Right lobe of liver (tissue), 6 donors: Measurements from ENCODE around the gene AGPS. TPM values are rescaled to one million over a fixed set of nuclear protein-coding genes. Genes with fewer than 3 reads are reported as not detected.

Source experiments
- ATAC-seq, 4 donors: fragments of 200-7000 bp; cut with Tn5 transposase; one replicate each; pipeline ENCODE4 v1.9.1; 2020; ENCODE audit warnings: mild to moderate bottlenecking in 4 of 4, moderate library complexity in 4 of 4
- DNase-seq, 3 donors: peaks; one replicate each; pipeline ENCODE4 v3.0.0-alpha.2; 2020
- H3K27ac ChIP-seq, 3 donors: fragments of 200-600 bp; one replicate each; pipeline ENCODE4 v1.8.0; 2022
- H3K27me3 ChIP-seq, 2 donors: fragments of 200-600 bp; one replicate each; pipeline ENCODE4 v1.8.0; 2022
- H3K36me3 ChIP-seq, 4 donors: fragments of 200-600 bp; sonication (generic) in 1 of 4; one replicate each; pipeline versions ENCODE4 v1.5.1 to v1.8.0; 2017 to 2022; ENCODE audit warnings: control low read depth in 1 of 4
- H3K4me1 ChIP-seq, 4 donors: fragments of 200-600 bp; sonication (generic) in 1 of 4; one replicate each; pipeline versions ENCODE4 v1.5.1 to v1.8.0; 2017 to 2022; ENCODE audit warnings: control low read depth in 1 of 4
- H3K4me3 ChIP-seq, 3 donors: fragments of 200-600 bp; one replicate each; pipeline ENCODE4 v1.8.0; 2022
- H3K9me3 ChIP-seq, 4 donors: fragments of 200-600 bp; sonication (generic) in 1 of 4; one replicate each; pipeline versions ENCODE4 v1.5.1 to v1.8.0; 2017 to 2022; ENCODE audit warnings: control low read depth in 1 of 4
- POLR2A ChIP-seq: fragments of 450-650 bp; IDR thresholded peaks from one replicate; pipeline ENCODE4 v1.6.1; 2017; ENCODE audit warnings: antibody characterized with exemption, mild to moderate bottlenecking
- WGBS: methylation state at CpG from one replicate; pipeline ENCODE4 v1.1.6; 2018; ENCODE audit warnings: low coverage, low lambda C conversion rate; ENCODE audit not compliant: insufficient coverage; ENCODE audit errors: missing lambda C conversion rate; 5-methylcytosine and 5-hydroxymethylcytosine counted together
- intact Hi-C, 2 donors: fragments of 100-400 bp; cut with DNase I; formaldehyde crosslinking; loops; one replicate each; pipeline versions ENCODE4 v1.11.2 to v1.14.1; 2022
- total RNA-seq, 6 experiments: library from RNA; depleted of rRNA in 2 of 6; stranded (reverse); fragments of >200 nt in 2 of 6; fragmentation: NEBNext Ultra II Directional in 3 of 6; extraction: Animal tissue kit (Norgen Biotek cat#: 25700) in 3 of 6; gene quantifications; one replicate each; pipeline versions ENCODE4 v1.1.0 to v1.2.4, GENCODE V29; 2016 to 2023
- TF ChIP-seq, protein P1 (sequence below), 4 donors: fragments of 200-600 bp in 3 of 4; fragments of 450-650 bp in 1 of 4; IDR thresholded peaks; one replicate each; pipeline versions ENCODE4 v1.5.1 to v1.8.0; 2016 to 2022; ENCODE audit warnings: antibody characterized with exemption in 4 of 4, mild to moderate bottlenecking in 2 of 4
- donor health status: DM: no; HTN: yes; CAD: no.
- donor health status: DM: no; HTN: no; CAD: no.
- donor health status: DM: no; HTN: no; CAD: no.
- donor health status: DM: no; HTN: yes; CAD: no.
- donor health status: DM: no; HTN: yes; CAD: no.

AGPS gene
- total RNA-seq, 6 experiments from 2014 or later = 21.7 to 31.8 (median 26.8) TPM

DNA sequence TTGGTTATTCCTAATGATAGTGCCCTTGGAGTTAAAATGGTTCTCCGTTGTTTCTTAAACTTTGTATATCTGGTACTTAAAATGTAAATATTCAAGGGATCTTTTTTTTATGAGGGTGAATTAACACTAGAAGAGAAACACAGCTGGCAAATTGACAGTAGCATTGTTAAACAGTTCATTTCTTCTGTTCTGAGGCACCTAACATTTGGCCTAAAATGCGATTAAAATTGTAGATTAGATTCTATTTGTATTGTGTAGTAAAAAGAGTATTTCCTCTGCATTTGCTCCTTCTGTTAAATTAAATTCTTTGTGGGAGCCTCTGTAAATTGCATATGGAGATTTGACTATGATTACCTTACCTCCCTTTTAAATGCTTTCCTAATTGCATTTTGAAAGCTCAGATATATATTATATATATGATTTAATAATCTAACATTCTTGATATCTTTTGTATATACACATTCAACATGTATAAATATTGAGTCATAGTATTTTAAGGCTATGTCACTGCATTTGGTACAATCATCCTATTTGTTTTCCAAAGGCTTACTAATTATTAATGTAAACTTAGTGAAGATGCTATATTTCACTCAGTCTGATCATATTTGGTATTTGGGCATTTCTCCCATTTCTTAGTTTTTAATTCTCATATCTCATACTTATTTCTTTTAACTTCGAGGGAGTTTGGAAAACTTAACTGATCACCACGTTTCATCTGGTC lies 124.4 kb downstream of the AGPS start:
- Histone ChIP-seq H3K9me3 (no peaks in the 10 kb centered on the region), H3K27ac (no peak overlapping the region), H3K27me3 (no peaks in the 10 kb centered on the region), H3K4me1 (no peaks in the 10 kb centered on the region), H3K4me3 (no peak overlapping the region), H3K36me3 (peaks cover 0 to 16% (median 2%) of the 10 kb centered on the region in 4 donors)
- WGBS = 88% methylated on average over 4 of the region's 4 CpGs
- DNase-seq = no peak
- no peak for TF ChIP-seq POLR2A
- TF ChIP-seq, protein P1, sequence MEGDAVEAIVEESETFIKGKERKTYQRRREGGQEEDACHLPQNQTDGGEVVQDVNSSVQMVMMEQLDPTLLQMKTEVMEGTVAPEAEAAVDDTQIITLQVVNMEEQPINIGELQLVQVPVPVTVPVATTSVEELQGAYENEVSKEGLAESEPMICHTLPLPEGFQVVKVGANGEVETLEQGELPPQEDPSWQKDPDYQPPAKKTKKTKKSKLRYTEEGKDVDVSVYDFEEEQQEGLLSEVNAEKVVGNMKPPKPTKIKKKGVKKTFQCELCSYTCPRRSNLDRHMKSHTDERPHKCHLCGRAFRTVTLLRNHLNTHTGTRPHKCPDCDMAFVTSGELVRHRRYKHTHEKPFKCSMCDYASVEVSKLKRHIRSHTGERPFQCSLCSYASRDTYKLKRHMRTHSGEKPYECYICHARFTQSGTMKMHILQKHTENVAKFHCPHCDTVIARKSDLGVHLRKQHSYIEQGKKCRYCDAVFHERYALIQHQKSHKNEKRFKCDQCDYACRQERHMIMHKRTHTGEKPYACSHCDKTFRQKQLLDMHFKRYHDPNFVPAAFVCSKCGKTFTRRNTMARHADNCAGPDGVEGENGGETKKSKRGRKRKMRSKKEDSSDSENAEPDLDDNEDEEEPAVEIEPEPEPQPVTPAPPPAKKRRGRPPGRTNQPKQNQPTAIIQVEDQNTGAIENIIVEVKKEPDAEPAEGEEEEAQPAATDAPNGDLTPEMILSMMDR (IDR thresholded peaks at IDR 0.05) = no peak
- intact Hi-C loops = no loop called here
- ATAC-seq = no peak

DNA sequence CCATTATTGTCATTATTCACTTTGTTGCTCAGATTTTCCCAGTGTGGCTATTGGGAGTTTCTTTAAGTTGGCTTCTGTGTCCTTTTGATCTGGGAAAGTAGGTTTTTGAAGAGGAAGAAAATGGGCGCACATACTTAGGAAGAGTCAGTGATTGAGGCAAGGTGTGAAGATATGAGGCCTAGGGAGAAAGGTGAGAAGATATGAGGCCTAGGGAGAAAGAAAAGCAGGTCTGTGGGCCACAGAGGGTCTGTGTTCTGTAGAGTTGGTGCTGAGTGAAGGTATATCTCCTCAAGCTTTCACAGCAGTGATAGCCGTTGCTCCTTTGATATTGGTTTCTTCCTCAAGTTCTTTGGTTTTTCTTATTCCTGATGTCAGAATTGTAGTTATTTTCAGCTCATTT lies 126.2 kb downstream of the AGPS start:
- Histone ChIP-seq H3K27me3 (no peaks in the 10 kb centered on the region), H3K4me3 (no peak overlapping the region), H3K27ac (no peak overlapping the region), H3K4me1 (no peaks in the 10 kb centered on the region), H3K36me3 (peaks cover 0 to 9% (median 2%) of the 10 kb centered on the region in 4 donors), H3K9me3 (no peaks in the 10 kb centered on the region)
- 100% methylated on average over 2 of the region's 2 CpGs for WGBS
- no peak for DNase-seq
- TF ChIP-seq POLR2A = no peak
- TF ChIP-seq, protein P1 (IDR thresholded peaks at IDR 0.05) = no peak
- intact Hi-C loops = no loop called here
- ATAC-seq = no peak

DNA sequence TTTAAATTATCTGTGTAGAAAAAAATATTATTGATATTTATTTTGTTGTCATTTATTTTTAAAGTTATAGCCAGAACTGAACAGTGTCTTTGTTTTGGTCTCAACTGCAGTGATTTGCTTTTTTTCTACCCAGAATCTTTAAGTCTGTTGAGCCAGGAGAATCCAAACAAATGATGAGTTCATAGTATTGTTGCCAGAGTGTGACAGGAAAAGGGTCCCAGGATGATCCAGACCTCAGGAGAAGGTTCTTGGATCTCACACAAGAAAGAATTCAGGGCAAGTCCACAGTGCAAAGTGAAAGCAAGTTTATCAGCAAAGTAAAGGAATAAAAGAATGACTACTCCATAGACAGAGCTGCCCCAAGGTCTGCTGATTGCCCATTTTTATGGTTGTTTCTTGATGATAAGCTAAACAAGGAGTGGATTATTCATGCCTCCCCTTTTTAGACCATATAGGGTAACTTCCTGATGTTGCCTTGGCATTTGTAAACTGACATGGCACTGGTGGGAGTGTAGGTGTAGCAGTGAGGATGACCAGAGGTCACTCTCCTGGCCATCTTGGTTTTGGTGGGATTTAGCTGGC lies 127.1 kb downstream of the AGPS start:
- DNase-seq (no peak), ATAC-seq (no peak)
- no peaks in the 10 kb centered on the region for H3K9me3 ChIP-seq
- H3K36me3 ChIP-seq = peaks cover 0 to 9% (median 0%) of the 10 kb centered on the region in 4 donors
- TF ChIP-seq POLR2A = no peak
- TF ChIP-seq, protein P1 (IDR thresholded peaks at IDR 0.05) = no peak
- no peaks in the 10 kb centered on the region for H3K27me3 ChIP-seq
- no peak overlapping the region for H3K4me3 ChIP-seq
- no peak overlapping the region for H3K27ac ChIP-seq
- intact Hi-C loops = no loop called here
- H3K4me1 ChIP-seq = no peaks in the 10 kb centered on the region

DNA sequence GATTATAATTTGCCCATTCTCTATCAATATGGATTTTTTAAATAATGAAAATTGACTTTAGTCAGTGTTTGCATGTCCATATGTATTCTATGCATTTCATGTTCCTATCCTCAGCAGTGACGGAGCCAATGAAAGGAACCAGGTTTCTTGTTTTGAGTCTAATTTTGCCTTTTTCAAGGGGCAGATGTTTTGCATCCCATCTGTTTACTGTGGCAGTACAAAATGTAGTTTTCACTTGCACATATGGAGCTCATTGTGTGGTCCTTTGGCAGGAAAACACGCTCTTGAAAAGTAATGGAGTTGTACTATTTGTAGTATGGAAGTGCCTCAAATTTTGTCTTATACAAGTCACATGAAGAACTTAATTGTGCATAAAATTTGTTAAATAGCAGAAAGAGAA lies 127.8 kb downstream of the AGPS start:
- Histone ChIP-seq H3K4me1 (no peaks in the 10 kb centered on the region), H3K4me3 (no peak overlapping the region), H3K9me3 (no peaks in the 10 kb centered on the region), H3K27ac (no peak overlapping the region), H3K27me3 (no peaks in the 10 kb centered on the region), H3K36me3 (peaks cover 0 to 9% (median 0%) of the 10 kb centered on the region in 4 donors)
- no peak for TF ChIP-seq POLR2A
- TF ChIP-seq, protein P1 (IDR thresholded peaks at IDR 0.05) = no peak
- no peak for ATAC-seq
- WGBS = 89% methylated on average over 2 of the region's 2 CpGs
- DNase-seq = no peak
- intact Hi-C loops = no loop called here
